Measurements from ENCODE around the gene PKHD1. TPM values are rescaled to one million over a fixed set of nuclear protein-coding genes. Genes with fewer than 3 reads are reported as not detected.

PKHD1 gene
- total RNA-seq, 4 donors from 2014 or later, result 0.04 to 0.32 (median 0.22) TPM; not detected in 1

DNA sequence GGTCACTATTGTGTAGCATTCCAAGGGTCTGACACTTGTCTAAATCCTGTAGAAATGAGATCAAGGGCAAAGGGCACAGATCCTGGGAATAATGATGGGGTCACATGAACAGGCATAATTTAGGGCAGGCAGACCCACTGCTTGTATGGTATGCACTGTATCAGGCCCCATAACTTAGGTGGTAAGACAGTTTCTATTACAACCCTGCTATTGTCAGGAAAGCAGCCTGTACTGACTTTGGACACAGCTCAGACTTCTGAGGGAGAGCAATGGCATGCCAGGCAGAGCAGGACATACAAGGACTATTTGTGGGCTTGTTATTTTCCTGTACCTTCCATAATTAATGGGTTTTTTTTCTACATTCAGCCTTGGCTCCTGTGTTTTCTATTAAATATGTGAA, 286.8 kb downstream of the PKHD1 start:
- DNase-seq (ENCODE audit: low spot score in 2 of 2), result no peak
- TF ChIP-seq POLR2A (IDR thresholded peaks at IDR 0.05) (no peak), CTCF (IDR thresholded peaks at IDR 0.05) (no peak)
- H3K4me3 ChIP-seq (ENCODE audit: low read depth, poor library complexity, severe bottlenecking), result no peak overlapping the region
- intact Hi-C loops (cut with DNase I; ENCODE audit: low total_unique reads), result no loop called here

GRCh38 chr6:51793393-51793792, 294.0 kb downstream of the PKHD1 start:
- TF ChIP-seq POLR2A (IDR thresholded peaks at IDR 0.05), result no peak
- no peak for TF ChIP-seq CTCF (IDR thresholded peaks at IDR 0.05)
- H3K4me3 ChIP-seq (ENCODE audit: low read depth, poor library complexity, severe bottlenecking), result no peak overlapping the region
- no peak for DNase-seq (ENCODE audit: low spot score in 2 of 2)
- WGBS, 2 donors, result 91 to 94% methylated on average over 3 of the region's 3 CpGs
- intact Hi-C loops (cut with DNase I; ENCODE audit: low total_unique reads), result no loop called here

DNA sequence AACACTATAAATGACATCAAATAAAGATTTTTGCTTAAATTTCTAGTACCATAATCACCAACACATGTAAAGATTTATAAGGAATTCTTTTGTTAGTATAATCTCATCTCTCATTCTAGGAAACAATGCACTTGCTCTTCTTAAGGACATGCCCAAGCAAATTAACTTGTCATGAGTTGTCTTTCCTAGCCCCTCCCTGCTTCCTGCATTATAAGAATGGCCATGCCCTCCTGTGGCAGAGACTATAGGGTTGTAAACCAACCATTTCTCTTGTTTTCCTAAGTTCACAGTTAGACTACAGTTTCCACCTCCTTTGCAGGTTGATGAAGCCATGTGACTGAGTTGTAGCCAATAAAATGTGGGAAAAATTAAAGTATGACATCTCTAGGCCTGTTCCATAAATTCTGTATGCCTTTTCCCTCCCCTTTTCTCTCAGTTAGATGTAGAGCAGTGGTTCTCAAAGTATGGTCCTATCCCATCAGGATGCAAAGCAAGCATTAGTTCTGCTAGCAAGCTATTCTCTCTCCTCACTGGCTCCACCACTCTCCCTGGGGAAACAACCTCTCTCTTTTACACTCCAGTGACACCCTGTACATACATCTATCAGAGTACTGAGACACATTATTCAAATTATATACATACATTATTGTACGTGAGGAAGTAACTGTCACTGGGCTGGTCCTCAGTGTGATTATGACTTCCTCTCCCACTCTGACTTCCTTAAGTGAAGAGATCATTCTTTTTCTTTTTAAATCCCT, 295.0 kb downstream of the PKHD1 start:
- intact Hi-C loops (cut with DNase I; ENCODE audit: low total_unique reads), result no loop called here
- H3K4me3 ChIP-seq (ENCODE audit: low read depth, poor library complexity, severe bottlenecking), result no peak overlapping the region
- 43 to 60% methylated on average over 1 of the region's 1 CpG for WGBS, 2 donors
- DNase-seq (ENCODE audit: low spot score in 2 of 2), result no peak
- TF ChIP-seq POLR2A (IDR thresholded peaks at IDR 0.05) (no peak), CTCF (IDR thresholded peaks at IDR 0.05) (no peak)

DNA sequence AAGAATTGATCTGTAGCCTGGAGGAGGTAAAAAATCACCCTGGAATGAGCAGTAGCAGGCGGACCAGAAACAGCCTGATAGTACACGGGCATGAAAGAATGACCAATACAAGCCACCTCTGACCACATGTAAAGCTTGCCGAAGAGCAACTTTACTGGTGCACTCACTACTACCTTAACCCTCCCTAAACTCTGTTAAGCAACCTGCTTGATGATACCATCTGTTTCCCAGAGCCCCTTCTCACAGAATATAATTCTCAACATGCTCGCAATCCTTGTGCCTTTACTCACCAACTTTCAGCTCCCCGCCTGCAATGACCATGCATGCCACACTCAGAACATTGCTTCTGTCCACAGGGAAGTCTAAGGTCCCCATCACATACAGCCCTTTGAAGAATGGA, 296.5 kb downstream of the PKHD1 start:
- intact Hi-C loops (cut with DNase I; ENCODE audit: low total_unique reads), result no loop called here
- TF ChIP-seq CTCF (IDR thresholded peaks at IDR 0.05) (no peak), POLR2A (IDR thresholded peaks at IDR 0.05) (no peak)
- WGBS, 2 donors, result 57 to 65% methylated on average over 5 of the region's 5 CpGs

GRCh38 chr6:51788121-51788520, 299.3 kb downstream of the PKHD1 start:
- 65 to 81% methylated on average over 1 of the region's 1 CpG for WGBS, 2 donors
- intact Hi-C loops (cut with DNase I; ENCODE audit: low total_unique reads), result no loop called here
- no peak for DNase-seq (ENCODE audit: low spot score in 2 of 2)
- no peak overlapping the region for H3K4me3 ChIP-seq (ENCODE audit: low read depth, poor library complexity, severe bottlenecking)
- no peak for TF ChIP-seq POLR2A (IDR thresholded peaks at IDR 0.05)
- TF ChIP-seq CTCF (IDR thresholded peaks at IDR 0.05), result no peak

More for the DNA sequence above, 296.5 kb downstream of the PKHD1 start:
- DNase-seq (ENCODE audit: low spot score in 2 of 2), result no peak
- no peak overlapping the region for H3K4me3 ChIP-seq (ENCODE audit: low read depth, poor library complexity, severe bottlenecking)

DNA sequence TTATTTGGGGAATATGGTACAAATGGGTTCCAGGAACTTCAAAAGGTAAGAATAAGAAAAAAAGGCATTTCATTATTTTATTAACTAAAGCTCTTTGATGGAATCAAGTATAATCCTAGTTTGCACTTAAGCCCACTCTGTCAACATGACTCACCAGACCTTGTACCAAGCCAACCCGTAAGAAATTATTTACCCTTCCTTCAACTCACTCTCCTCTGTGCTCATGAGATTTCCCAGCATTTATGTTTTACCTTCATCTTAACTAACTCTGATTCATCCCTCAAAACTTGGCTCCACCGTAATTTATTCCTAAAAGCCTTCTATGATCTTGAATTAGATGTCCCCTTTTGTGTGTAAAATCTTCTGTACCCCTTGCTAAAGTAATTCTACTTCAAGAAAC, 308.7 kb downstream of the PKHD1 start:
- TF ChIP-seq POLR2A (IDR thresholded peaks at IDR 0.05) (no peak), CTCF (IDR thresholded peaks at IDR 0.05) (no peak)
- WGBS, 2 donors, result 39 to 40% methylated on average over 2 of the region's 2 CpGs
- intact Hi-C loops (cut with DNase I; ENCODE audit: low total_unique reads), result no loop called here
- DNase-seq (ENCODE audit: low spot score in 2 of 2), result no peak
- no peak overlapping the region for H3K4me3 ChIP-seq (ENCODE audit: low read depth, poor library complexity, severe bottlenecking)
